Activated naive CD4-positive, alpha-beta T cell treated with anti-CD3 and anti-CD28 coated beads, Interleukin-2, amount 50 U/mL, for 24 hours (primary cell): ENCODE results near the gene SKA1.

ENCODE experiments used
- H3K27ac Mint-ChIP-seq: one replicate; pipeline ENCODE4 v1.8.0; 2021; ENCODE audit warnings: mild to moderate bottlenecking, mixed read lengths
- H3K27me3 Mint-ChIP-seq: one replicate; pipeline ENCODE4 v1.8.0; 2021; ENCODE audit warnings: mixed read lengths
- H3K36me3 Mint-ChIP-seq: one replicate; pipeline ENCODE4 v1.8.0; 2021; ENCODE audit warnings: mixed read lengths
- H3K4me1 Mint-ChIP-seq: one replicate; pipeline ENCODE4 v1.8.0; 2021; ENCODE audit warnings: mixed read lengths
- H3K4me3 Mint-ChIP-seq: one replicate; pipeline ENCODE4 v1.8.0; 2021; ENCODE audit warnings: mild to moderate bottlenecking, mixed read lengths
- H3K9me3 Mint-ChIP-seq: one replicate; pipeline ENCODE4 v1.8.0; 2021; ENCODE audit warnings: mixed read lengths

The SKA1 gene

GRCh38 chr18:50441016-50441415, 66.2 kb downstream of the SKA1 start:
- Mint-ChIP-seq H3K9me3 (peaks cover 12% of the 10 kb centered on the region), H3K4me1 (no peaks in the 10 kb centered on the region), H3K27me3 (peaks cover 1% of the 10 kb centered on the region), H3K27ac (no peak overlapping the region), H3K36me3 (no peaks in the 10 kb centered on the region), H3K4me3 (no peak overlapping the region)

DNA sequence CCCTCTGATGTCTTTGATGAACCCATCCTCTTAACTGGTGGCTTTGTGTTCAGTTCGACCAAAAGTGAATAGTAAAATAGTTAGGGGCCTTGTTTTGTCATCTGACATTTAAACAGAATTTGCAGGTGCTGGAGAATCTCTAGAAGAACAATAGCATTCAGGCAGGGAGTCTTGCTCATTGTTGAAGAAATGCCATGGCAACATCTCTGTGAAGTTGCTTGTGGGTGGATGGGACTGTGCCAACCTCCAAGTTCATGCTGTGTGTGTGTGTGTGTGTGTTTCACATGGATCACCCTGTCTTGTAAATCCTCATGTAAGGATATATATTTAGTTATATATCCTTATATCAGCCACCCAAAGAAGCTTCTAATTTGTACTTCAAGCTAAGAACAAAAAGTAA, 66.7 kb downstream of the SKA1 start:
- Mint-ChIP-seq H3K27ac (no peak overlapping the region), H3K4me3 (no peak overlapping the region), H3K36me3 (no peaks in the 10 kb centered on the region), H3K27me3 (peaks cover 1% of the 10 kb centered on the region), H3K4me1 (no peaks in the 10 kb centered on the region), H3K9me3 (peaks cover 12% of the 10 kb centered on the region)
